H1 (cell line): Measurements from ENCODE around the gene S100A4. TPM values are rescaled to one million over a fixed set of nuclear protein-coding genes. Genes with fewer than 3 reads are reported as not detected.
A peak's percentile ranks its signal among the peaks of the same experiment; 100 is the strongest.

ENCODE experiments used
- CTCF ChIA-PET: fragments of 300-600 bp; sonication (Branson Sonifier 250); formaldehyde crosslinking; loops from one replicate; lab custom pipeline; 2021; ENCODE audit not compliant: partially characterized antibody; lab: Charles Lee
- POLR2A ChIA-PET: fragments of 300-600 bp; sonication (Branson Sonifier 250); formaldehyde crosslinking; loops from one replicate; lab custom pipeline; 2021; ENCODE audit warnings: inconsistent platforms; ENCODE audit not compliant: partially characterized antibody; lab: Charles Lee
- DNase-seq, 2 experiments: peaks; one replicate each; pipeline versions ENCODE4 v3.0.0 to v3.0.0-alpha.2; 2010 to 2022; ENCODE audit warnings: low spot score in 2 of 2, low read depth in 1 of 2, mixed read lengths in 1 of 2
- FAIRE-seq: peaks from 2 replicates; lab custom pipeline; 2011; peaks lifted over from hg19 to GRCh38; lab: Jason Lieb, UNC
- H2AFZ ChIP-seq: 2 replicates; pipeline ENCODE4 v1.8.1; 2012; ENCODE audit warnings: low read length, inconsistent platforms
- H2AK5ac ChIP-seq: 2 replicates; pipeline ENCODE4 v1.6.1; 2013; ENCODE audit warnings: low read depth, low read length
- H2BK120ac ChIP-seq: replicated peaks from 2 replicates; pipeline ENCODE3; 2013; ENCODE audit warnings: low read depth, low read length, inconsistent platforms
- H2BK12ac ChIP-seq: 2 replicates; pipeline ENCODE4 v1.6.1; 2013; ENCODE audit warnings: low read depth, low read length
- H2BK15ac ChIP-seq: 2 replicates; pipeline ENCODE4 v1.6.1; 2013; ENCODE audit warnings: low read length
- H2BK20ac ChIP-seq: 2 replicates; pipeline ENCODE4 v1.6.1; 2013; ENCODE audit warnings: low read length
- H2BK5ac ChIP-seq: 2 replicates; pipeline ENCODE4 v1.6.1; 2013; ENCODE audit warnings: low read depth, low read length
- H3K14ac ChIP-seq: 2 replicates; pipeline ENCODE4 v1.6.1; 2013; ENCODE audit warnings: inconsistent platforms; ENCODE audit not compliant: insufficient read length
- H3K18ac ChIP-seq: 2 replicates; pipeline ENCODE4 v1.6.1; 2013; ENCODE audit warnings: low read length; ENCODE audit errors: extremely low read depth
- H3K23ac ChIP-seq: 2 replicates; pipeline ENCODE4 v1.6.1; 2013; ENCODE audit warnings: inconsistent platforms; ENCODE audit not compliant: insufficient read length
- H3K23me2 ChIP-seq: 2 replicates; pipeline ENCODE4 v1.6.1; 2013; ENCODE audit warnings: low read depth, low read length
- H3K27ac ChIP-seq: 2 replicates; pipeline ENCODE4 v1.6.1; 2011; ENCODE audit warnings: low read depth, low read length, inconsistent platforms
- H3K27me3 ChIP-seq, 4 experiments: replicated peaks in 1 of 4; 1 replicate in 1 of 4; 2 replicates in 3 of 4; pipeline versions ENCODE4 v1.6.1 to v1.8.1; 2011 to 2013; ENCODE audit warnings: low read length in 3 of 4, mild to moderate bottlenecking in 3 of 4, inconsistent platforms in 2 of 4, mixed read lengths in 2 of 4, moderate library complexity in 1 of 4; ENCODE audit not compliant: control insufficient read depth in 3 of 4, insufficient read depth in 3 of 4; ENCODE audit errors: extremely low read depth in 1 of 4
- H3K36me3 ChIP-seq, 4 experiments: 2 replicates each; pipeline versions ENCODE4 v1.6.1 to v1.8.1; 2011 to 2013; ENCODE audit warnings: mild to moderate bottlenecking in 4 of 4, low read length in 3 of 4, moderate library complexity in 2 of 4, control low read depth in 1 of 4, inconsistent platforms in 1 of 4; ENCODE audit not compliant: insufficient read depth in 4 of 4, control insufficient read depth in 2 of 4
- H3K4ac ChIP-seq: replicated peaks from 2 replicates; pipeline ENCODE3; 2013; ENCODE audit warnings: low read length, low read depth, mixed read lengths, inconsistent platforms; ENCODE audit not compliant: insufficient read length
- H3K4me1 ChIP-seq, 4 experiments: replicated peaks in 1 of 4; 1 replicate in 1 of 4; 2 replicates in 3 of 4; pipeline versions ENCODE4 v1.6.1 to v1.8.1; 2011 to 2013; ENCODE audit warnings: low read length in 3 of 4, inconsistent platforms in 2 of 4, mixed read lengths in 1 of 4; ENCODE audit not compliant: insufficient read depth in 4 of 4, control insufficient read depth in 3 of 4
- H3K4me2 ChIP-seq, 2 experiments: 2 replicates each; pipeline versions ENCODE4 v1.6.1 to v1.8.1; 2011 to 2013; ENCODE audit warnings: low read depth in 2 of 2, low read length in 2 of 2, control low read depth in 1 of 2, inconsistent platforms in 1 of 2, mild to moderate bottlenecking in 1 of 2; ENCODE audit not compliant: insufficient read depth in 1 of 2
- H3K4me3 ChIP-seq, 4 experiments: fragments of 200-600, 300-600 bp in 1 of 4; sonication (generic), shearing (Covaris generic), sonication (Bioruptor Twin) in 1 of 4; 2 replicates each; pipeline versions ENCODE4 v1.5.1 to v1.8.1; 2011 to 2016; ENCODE audit warnings: low read length in 4 of 4, low read depth in 3 of 4, control low read depth in 2 of 4, inconsistent platforms in 2 of 4, mild to moderate bottlenecking in 2 of 4, mixed read lengths in 1 of 4, moderate library complexity in 1 of 4; ENCODE audit not compliant: insufficient read depth in 2 of 4; ENCODE audit errors: extremely low read depth in 1 of 4
- H3K56ac ChIP-seq: replicated peaks from 2 replicates; pipeline ENCODE3; 2013; ENCODE audit warnings: low read depth, mild to moderate bottlenecking, mixed read lengths, low read length, inconsistent platforms; ENCODE audit not compliant: insufficient read length
- H3K79me1 ChIP-seq: 2 replicates; pipeline ENCODE4 v1.6.1; 2013; ENCODE audit warnings: low read depth, low read length, control low read depth
- H3K79me2 ChIP-seq, 2 experiments: 2 replicates each; pipeline versions ENCODE4 v1.6.1 to v1.8.1; 2012 to 2013; ENCODE audit warnings: low read length in 2 of 2, mild to moderate bottlenecking in 2 of 2, inconsistent platforms in 1 of 2; ENCODE audit not compliant: insufficient read depth in 2 of 2, control insufficient read depth in 1 of 2
- H3K9ac ChIP-seq, 4 experiments: replicated peaks in 1 of 4; 1 replicate in 1 of 4; 2 replicates in 3 of 4; pipeline versions ENCODE4 v1.6.1 to v1.8.1; 2011 to 2013; ENCODE audit warnings: low read depth in 3 of 4, low read length in 3 of 4, control low read depth in 2 of 4, mild to moderate bottlenecking in 2 of 4, moderate library complexity in 2 of 4, inconsistent platforms in 1 of 4; ENCODE audit errors: extremely low read depth in 1 of 4
- H3K9me3 ChIP-seq, 2 experiments: 2 replicates each; pipeline versions ENCODE4 v1.6.1 to v1.8.1; 2012 to 2013; ENCODE audit warnings: mild to moderate bottlenecking in 2 of 2, moderate library complexity in 2 of 2, control low read depth in 1 of 2, inconsistent platforms in 1 of 2, low read depth in 1 of 2, low read length in 1 of 2, mixed read lengths in 1 of 2; ENCODE audit not compliant: insufficient read depth in 2 of 2
- H4K20me1 ChIP-seq, 2 experiments: replicated peaks in 1 of 2; 2 replicates each; pipeline versions ENCODE3 to v1.8.1; 2011 to 2013; ENCODE audit warnings: inconsistent platforms in 2 of 2, low read length in 2 of 2, mild to moderate bottlenecking in 1 of 2; ENCODE audit not compliant: insufficient read depth in 2 of 2, control insufficient read depth in 1 of 2
- H4K5ac ChIP-seq: 2 replicates; pipeline ENCODE4 v1.6.1; 2013; ENCODE audit warnings: low read length, low read depth, mixed read lengths, inconsistent platforms; ENCODE audit not compliant: insufficient read length
- H4K8ac ChIP-seq: 2 replicates; pipeline ENCODE4 v1.8.0; 2013; ENCODE audit warnings: mild to moderate bottlenecking, moderate library complexity, low read length, inconsistent platforms; ENCODE audit not compliant: insufficient read depth; ENCODE audit errors: extremely low read depth
- H4K91ac ChIP-seq: replicated peaks from 2 replicates; pipeline ENCODE3; 2013; ENCODE audit warnings: low read length, mixed read lengths, inconsistent platforms; ENCODE audit not compliant: insufficient read length
- KDM1A ChIP-seq: fragments of 200-600, 300-600 bp; sonication (generic); IDR thresholded peaks from 2 replicates; pipeline ENCODE4 v1.7.1; 2016; ENCODE audit warnings: mild to moderate bottlenecking, low read length, borderline replicate concordance
- POU5F1 ChIP-seq: IDR thresholded peaks from 2 replicates; pipeline ENCODE4 v1.6.1; 2011; ENCODE audit warnings: low read depth, mild to moderate bottlenecking, low read length, moderate library complexity
- WGBS, 2 experiments: shearing (Covaris generic) in 1 of 2; methylation state at CpG; one replicate each; pipeline versions ENCODE4 v1.1.6 to v1.1.7; 2013 to 2015; ENCODE audit warnings: low lambda C conversion rate in 2 of 2, mixed read lengths in 2 of 2, inconsistent platforms in 1 of 2, low coverage in 1 of 2, missing lambda C conversion rate in 1 of 2; ENCODE audit not compliant: insufficient replicate concordance in 2 of 2, insufficient coverage in 1 of 2, insufficient read length in 1 of 2; ENCODE audit errors: extremely low coverage in 1 of 2, missing lambda C conversion rate in 1 of 2; 5-methylcytosine and 5-hydroxymethylcytosine counted together
- polyA plus RNA-seq, 7 experiments: library from polyadenylated mRNA; depleted of rRNA in 3 of 7; stranded (reverse) in 5 of 7; unstranded in 2 of 7; fragments of >200 nt in 5 of 7; fragments of 200-250 nt in 2 of 7; gene quantifications; 1 replicate in 5 of 7; 2 replicates in 1 of 7; 4 replicates in 1 of 7; pipeline versions ENCODE4 v1.2.1 to v1.2.3, GENCODE V29; 2011 to 2013; ENCODE audit warnings: missing spikeins in 2 of 7, mixed read lengths in 2 of 7
- total RNA-seq: library from RNA; stranded (reverse); fragmentation: NEBNext Ultra II Directional; extraction: Animal tissue kit (Norgen Biotek cat#: 25700); gene quantifications from 2 replicates; pipeline ENCODE4 v1.2.1, GENCODE V29; 2021

Gene S100A4
- total and polyA plus RNA-seq, 2 of the 8 experiments (the other 6 are each of a cell fraction or from before 2014, with no cell fraction given) = 36.3 to 85.4 TPM

GRCh38 chr1:153547560-153548551 lies 2.2 kb upstream of the S100A4 start:
- Histone ChIP-seq H3K56ac (no peak overlapping the region), H2BK12ac (peak overlapping the region; percentile 62; the same call in 1 of the 2 replicates), H3K79me2 (no peaks in the 10 kb centered on the region), H4K5ac (no peak overlapping the region), H4K8ac (no peak overlapping the region), H3K79me1 (no peaks in the 10 kb centered on the region), H3K36me3 (no peaks in the 10 kb centered on the region), H4K20me1 (no peaks in the 10 kb centered on the region), H3K4ac (no peak overlapping the region), H2BK15ac (peak overlapping the region; percentile 99; the same call in 1 of the 2 replicates), H3K27me3 (no peaks in the 10 kb centered on the region; a peak in 2 of 7 replicates), H2AFZ (no peak overlapping the region), H3K27ac (no peak overlapping the region), H2AK5ac (no peak overlapping the region; the same call in 1 of the 2 replicates), H3K4me3 (no peak overlapping the region), H2BK120ac (no peak overlapping the region), H4K91ac (peak overlapping the region; percentile 64), H3K18ac (peak overlapping the region; percentile 24), H3K23me2 (peaks cover 6% of the 10 kb centered on the region), H3K9ac (no peak overlapping the region), H3K9me3 (no peaks in the 10 kb centered on the region), H3K4me2 (no peak overlapping the region), H3K23ac (no peak overlapping the region), H3K4me1 (peaks cover 4 to 35% (median 21%) of the 10 kb centered on the region in 4 experiments), H2BK20ac (peak overlapping the region; percentile 75; the same call in 1 of the 2 replicates), H2BK5ac (0 out of 2 replicates have a peak overlapping the region, but pooled peaks have one; percentile 29), H3K14ac (no peak overlapping the region)
- ChIA-PET CTCF (interaction anchor here (0.7 to 12.9 kb wide), 7 partner anchors 9 to 80 kb away, joined by 3 to 165 read pairs (median 5); partner anchors contain the start of genes S100A1, S100A13, S100A2 and S100A5), POLR2A (interaction anchor here (0.7 to 1.5 kb wide), 5 partner anchors 15 to 86 kb away, joined by 3 to 5 read pairs (median 4); partner anchors contain the start of genes CHTOP and S100A16)
- FAIRE-seq (no peak), DNase-seq (no peak)
- 86% methylated on average over 19 of the region's 19 CpGs; no CpG with 5 or more reads in 1 of the 2 experiments for WGBS, 2 experiments
- TF ChIP-seq POU5F1 (no peak), KDM1A (peak; percentile 23; the same call in 1 of the 2 replicates)
